Measurements from ENCODE around the gene ZBTB20.

- TF ChIP-seq CTCF (IDR thresholded peaks at IDR 0.05) (no peak), EZH2 (IDR thresholded peaks at IDR 0.05; ENCODE audit: borderline replicate concordance, insufficient read depth, low read depth, low read length, poor library complexity, severe bottlenecking) (no peak)
Measured at GRCh38 chr3:114690911-114691310, 456.2 kb downstream of the ZBTB20 start.

Data from B cell (primary cell).